Fibroblast of skin of right biceps (primary cell): ENCODE measurements around the gene CAMTA1.

Experiments
- DNase-seq: peaks from one replicate; pipeline ENCODE4 v3.0.0-alpha.2; 2013

Gene CAMTA1

DNA sequence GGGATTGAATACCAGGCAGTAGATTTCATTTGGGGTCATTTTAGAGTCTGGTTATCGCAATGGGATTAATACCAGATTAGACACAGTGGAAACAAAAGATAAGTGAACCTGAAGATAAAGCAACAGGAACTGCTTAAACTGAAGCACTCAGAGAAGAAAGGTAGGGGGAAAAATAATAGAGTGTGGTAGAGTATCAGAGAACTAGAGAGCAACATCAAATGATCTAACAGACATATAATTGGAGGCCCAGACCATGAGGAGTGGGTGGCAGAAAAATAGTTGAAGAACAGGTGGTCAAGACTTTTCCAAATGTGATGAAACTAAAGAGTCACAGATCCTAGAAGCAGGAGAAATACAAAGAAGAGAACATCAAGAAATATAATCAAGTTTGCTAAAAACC lies 484.3 kb downstream of the CAMTA1 start:
- DNase-seq = no peak

DNA sequence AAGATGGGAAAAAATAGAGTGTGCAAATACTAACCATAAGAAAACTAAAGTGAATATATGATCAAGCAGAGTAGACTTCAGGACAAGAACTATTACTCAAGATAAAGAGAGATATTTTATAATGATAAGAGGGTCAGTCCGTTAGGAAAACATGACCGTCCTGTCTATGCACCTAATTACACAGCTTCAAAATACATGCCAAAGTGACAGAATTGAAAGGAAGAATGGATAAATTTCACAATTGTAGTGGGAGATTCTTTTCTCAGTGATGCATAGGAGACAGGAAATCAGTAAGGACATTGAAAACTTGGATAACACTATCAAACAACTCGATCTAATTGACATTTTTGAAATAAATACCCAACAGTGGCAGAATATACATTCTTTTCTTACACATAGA lies 489.0 kb downstream of the CAMTA1 start:
- no peak for DNase-seq

DNA sequence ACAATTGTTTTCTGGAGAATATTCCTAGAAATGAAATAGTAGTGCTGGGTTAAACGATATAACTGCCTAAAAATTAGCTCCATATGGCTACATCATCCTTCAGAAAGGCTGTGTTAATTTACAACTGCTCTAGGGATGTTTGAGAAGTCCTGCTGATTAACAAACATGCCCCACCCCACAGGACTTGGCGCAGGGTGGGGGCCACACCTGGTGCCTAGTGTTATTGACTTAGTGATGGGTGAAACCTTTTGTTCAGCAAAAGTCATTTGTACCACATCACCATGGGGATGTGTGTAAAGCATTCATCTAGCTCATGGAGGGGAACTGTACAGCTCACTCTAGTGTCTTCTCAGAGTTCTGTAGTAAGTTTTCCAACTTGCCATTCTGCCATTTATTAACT lies 492.8 kb downstream of the CAMTA1 start:
- DNase-seq = no peak

DNA sequence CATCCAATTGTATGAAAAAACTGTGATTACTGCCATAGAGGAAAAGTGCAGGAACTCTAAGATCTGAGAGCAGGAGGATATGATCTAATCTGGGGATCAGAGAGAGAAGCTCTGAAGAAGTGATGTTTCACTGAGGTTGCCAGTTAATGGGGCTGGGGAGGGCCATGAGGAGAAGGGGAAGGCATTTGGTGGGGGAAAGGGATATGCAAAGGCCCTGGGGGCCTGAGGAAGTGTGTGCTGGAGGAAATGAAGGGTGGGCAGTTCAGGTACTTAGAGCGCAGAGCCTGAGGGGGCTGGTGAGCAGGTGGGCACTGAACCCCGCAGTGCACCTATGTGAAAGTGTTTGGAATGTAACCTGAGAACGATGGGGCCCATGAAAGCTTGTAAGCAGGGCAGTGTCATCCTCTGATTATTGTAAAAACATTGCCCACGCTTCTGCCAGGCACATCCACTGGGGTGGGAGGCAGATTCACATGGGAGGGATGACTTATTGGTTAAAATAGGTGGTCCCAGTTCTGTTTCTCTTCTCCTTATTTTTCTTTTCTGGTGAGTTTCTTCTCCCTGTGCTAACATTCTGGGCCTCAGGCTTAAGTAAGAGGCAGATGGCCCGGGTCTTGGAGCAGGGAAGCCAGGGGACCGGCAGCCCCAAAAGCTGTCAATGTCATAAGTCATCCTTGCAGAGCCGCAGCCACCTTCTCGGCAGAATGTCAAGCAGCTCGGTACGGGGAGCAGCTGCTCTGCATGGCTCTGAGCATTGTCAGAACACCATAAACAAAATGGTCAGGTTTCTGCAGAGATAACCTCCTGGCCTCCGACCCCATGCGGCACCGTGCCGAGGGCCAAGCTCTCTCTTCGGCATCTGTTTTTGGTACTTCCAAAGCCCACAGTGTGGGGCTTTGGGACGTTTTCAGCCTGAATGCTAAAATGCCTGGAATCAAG lies 493.8 kb downstream of the CAMTA1 start:
- no peak for DNase-seq

DNA sequence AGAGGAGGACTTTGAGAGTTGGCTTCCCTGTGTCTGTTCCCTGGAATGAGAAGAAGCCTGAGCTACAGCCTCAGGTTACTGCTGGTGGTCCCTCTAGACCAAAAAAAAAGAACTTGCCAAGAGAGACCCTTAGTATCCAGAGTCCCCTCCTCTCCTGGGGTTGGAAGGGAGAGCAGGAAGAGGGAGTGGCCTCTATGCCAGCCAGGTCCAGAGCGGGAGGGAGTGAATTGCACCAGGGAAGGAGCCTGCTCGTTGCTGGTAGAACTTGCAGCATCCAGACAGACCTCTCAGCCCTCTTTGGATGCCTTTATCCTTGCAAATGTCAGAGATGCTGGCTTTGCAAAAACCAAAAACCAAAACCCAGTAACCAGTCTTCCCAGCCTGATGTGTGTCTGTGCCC lies 494.5 kb downstream of the CAMTA1 start:
- DNase-seq = no peak

DNA sequence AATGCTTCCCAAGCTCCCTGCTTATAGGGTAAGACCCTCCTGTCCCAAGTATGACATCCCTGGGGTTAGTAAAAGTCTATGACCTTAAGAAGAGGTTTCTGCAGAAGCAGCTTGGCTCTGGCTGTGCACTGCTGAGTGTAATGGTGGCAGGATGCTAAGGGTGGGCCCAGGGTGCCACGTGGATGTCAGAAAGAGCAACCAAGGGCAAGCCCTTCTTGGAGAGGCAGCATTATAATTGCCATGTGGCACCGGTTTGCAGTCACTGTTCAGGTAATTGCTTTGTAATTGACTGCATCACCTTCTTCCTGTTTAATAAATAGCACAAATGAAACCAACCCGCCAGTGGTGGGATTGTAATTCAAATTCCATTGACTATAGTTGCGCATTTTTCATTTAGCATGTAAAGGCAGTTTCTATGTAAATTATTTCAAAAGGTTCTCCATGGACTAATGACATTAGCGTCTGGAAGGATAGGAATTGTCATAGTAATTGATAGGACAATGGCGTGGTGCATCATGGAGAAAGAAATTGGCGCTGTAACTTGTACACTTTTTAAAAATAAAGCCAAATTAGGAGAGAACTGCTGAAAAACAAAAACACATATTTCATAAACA lies 495.2 kb downstream of the CAMTA1 start:
- DNase-seq = no peak

DNA sequence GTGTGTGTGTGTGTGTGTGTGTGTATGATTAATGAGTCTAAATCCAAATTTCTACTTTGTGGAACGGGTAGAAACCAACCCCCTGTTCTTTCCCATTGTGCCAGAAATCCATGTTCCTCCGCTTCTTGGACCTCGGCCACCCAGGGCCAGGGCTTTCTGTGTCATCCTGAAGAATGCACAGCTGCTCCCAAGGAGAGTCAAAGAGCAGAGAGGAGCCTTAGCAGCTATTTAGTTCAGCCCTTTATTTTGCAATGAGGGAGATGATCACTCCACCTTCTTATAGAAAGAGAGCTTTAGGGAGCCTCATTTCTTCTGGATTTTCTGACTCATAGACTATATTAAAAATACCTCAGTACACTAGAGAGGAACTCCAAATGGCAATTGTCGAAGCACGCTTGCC lies 496.6 kb downstream of the CAMTA1 start:
- peak; percentile 89 for DNase-seq

DNA sequence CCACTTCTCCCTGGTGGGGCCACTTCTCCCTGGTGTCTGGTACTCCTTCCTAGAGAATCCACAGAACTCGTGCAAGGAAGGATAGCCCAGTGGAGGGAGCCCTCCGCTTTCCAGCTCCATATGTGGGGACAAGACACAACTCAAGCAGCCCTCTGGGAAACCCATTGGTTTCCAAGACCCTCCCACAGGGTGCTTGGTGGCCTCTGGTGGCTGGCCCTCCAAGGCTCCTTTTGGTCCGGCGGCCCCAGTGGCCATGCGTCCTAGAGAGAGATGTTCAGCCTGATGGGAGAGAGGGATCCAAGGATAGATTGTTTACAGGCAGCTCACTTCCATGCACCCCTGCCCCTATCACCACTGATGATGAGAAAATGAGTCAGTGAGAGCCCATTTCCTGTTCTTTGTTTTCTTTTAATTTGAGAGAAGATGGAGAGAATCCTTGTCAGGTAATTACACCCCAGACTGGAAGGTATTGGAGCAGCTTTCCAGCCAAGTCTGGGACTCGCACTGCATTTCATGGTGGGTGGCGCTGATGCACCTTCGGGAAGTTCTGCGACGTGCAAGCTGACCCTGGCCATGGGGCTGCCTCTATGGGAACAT lies 499.7 kb downstream of the CAMTA1 start:
- DNase-seq = peak; percentile 67

DNA sequence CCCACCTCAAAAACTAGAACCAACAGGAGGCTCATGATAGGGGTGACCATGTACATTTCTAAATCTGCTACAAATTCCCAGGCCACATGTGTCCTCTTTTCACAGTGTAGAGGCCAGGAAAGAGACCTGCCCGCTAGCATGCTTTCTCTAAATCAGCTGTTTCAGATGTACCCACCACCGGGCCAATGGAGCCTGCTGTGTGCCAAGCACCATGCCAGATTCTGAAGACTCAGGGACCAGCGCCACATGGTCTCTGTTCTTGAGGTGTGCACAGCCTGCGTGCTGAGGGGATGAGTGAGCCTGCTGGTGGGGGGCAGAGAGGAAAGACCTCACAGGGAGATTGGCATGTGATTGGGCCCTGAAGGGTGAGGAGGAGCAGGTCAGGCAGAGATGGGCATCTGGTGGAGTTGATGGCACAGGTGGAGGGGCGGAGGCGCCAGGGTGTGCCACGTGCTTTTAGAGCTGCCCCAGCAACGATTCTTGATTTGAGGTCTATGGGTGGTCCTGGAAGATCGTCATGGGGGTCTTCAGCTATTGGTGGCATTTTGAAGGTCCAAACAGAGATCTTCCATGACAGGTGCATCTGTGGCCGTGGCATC lies 500.7 kb downstream of the CAMTA1 start:
- no peak for DNase-seq

DNA sequence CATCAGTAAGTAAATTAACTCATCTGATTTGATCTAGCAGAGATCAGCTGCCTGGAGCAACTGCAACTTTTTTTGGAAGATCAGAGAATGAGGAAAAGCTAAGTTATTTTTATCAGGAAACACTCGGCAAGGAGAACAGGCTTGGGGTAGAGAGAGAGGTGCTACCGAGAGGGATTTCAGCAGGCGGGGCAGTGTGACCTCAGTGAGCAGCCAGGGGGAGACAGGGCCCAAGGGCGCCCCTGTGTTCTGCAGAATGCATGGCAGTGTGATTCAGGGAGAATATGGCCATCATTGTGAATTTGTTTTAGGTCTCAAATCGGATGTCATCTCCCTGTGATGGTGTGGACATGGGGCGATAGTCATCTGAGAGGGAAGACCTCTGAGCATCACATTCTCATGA lies 501.8 kb downstream of the CAMTA1 start:
- no peak for DNase-seq

DNA sequence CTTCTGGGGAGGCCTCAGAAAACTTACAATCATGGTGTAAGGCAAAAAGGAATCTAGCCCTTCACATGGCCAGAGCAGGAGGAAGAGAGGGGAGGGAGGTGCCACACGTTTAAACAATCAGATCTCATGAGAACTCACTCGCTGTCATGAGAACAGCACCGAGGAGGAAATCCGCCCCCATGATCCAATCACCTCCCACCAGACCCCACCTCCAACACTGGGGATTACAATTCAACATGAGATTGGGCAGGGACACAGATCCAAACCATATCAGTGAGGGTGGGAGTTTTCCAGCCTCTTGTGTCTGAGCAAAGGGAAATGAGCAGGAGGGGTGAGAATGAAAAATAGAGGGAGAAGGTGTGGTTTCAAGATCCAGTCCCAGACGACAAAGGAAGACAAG lies 503.7 kb downstream of the CAMTA1 start:
- DNase-seq = no peak

DNA sequence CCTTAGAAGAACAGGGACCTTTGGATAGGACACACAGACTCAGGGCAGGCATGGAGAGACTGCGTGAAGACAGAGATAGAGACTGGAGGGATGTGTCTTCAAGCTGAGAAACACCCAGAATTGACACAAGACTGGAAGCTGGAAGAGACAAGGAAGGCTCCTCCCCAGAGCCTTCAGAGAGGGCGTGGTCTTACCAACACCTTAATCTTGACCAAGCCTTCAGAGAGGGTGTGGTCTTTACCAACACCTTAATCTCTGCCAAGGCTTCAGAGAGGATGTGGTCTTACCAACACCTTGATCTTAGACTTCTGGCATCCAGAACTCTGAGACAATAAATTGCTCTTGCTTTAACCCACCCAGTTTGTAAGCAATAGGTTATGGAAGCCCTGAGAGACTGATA lies 504.4 kb downstream of the CAMTA1 start:
- no peak for DNase-seq

DNA sequence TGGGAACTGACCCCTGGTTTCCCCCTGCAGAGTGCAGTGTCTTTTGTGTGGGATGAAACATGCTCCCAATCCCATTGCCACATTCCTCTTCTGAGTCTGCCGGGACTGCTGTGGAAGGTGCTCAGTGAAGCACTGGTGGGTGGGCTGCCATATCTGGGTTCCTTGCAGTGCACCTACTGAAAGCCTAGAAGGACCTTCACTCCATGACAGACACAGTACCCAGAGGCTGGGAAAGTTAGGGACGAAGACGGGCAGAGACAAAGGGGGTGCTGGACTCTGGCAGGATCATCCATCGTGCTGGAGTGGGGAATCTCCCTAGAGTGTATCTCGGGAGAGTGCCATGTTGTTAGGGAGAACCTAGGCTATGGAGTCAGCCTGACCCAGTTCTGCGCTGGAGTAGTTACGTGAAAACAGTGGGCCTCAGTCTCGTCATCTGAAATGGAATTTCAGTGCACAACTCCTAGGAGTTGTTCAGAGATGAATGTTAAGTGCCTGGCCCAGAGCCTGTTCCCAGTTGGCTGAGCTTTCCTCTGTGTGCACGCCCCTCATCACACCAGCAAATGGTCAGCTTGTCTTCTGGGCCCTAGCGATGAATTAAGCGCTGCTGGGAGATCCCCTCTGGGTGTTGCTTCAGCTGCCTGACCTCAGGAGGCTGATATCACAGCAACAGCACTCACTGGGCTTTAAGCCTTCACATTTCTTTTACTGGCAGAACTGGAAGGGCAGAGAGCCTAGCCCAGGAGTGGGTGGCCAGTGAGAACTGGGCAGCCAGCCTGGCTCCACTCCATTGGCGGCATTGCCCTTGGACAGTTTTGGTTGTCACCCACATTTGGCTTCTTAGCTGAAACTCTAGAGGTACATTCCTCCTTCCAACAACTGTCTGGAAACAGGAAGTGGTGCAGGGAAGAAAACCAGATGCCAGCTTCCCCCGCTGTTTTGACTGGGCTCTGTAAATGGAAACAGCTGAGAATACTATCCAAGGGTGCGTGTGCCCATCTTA lies 506.0 kb downstream of the CAMTA1 start:
- peak; percentile 58 for DNase-seq

DNA sequence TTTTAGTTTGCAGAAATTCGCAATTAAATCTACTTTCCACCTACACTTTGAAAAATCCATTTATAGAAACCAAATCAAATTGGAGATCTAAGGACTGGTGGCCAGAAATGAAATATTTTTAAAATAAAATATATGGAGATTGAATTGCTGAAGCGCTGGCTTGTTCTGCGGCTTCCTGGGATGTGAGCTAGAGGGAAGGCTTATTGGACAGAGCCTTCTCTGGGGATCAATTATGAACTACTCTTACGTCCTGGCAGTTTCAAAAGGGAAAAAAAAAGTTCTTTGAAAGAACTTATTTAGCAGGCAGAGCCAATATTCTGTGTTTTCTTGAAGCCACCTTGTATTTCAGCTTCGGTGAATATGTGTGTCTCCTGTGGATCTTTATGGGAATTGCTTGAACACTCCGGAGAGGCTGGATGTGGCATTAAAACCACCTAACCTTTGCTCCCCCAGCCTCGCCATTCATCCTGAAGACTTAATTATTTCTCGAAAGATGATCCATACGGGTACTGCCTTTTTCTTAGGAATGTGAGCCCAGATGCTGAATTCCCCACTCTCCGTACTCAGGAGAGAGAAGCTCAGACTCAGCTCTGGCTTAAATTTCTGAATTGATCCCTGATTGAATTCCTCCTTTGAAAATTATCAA lies 506.9 kb downstream of the CAMTA1 start:
- DNase-seq = no peak

DNA sequence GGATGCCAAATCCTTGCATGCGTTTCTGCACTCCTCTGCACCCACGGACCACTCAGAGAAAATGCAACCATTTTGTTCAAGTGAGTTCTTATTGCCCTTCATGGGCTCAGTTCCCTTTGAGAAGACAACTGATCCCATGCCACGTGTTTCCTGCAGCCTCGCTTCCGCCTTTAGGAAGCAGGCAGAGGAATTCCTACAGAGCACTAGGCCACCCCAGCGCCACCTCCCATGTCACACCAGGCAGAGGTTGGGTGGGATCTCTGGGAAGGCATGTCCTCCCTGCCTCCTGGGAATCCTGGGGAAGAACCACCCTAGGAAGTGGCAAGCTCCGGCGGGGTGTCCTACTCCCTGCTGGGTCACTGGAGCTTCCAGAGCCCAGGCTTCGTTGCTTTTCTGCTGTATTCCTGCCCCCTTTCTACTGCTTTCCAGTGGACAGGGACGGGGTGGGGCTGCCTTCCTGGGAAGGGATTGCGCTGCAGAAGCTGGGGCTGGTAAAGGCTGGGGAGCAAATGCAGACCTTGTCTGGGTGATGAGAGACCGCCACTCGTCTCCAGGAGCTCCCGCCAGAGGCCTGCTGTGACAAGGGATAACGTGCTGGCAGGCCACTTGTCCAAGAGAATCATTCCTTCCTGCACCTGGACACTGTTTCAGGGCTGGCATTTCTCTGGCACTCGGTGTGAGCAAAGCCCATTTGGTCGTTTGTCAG lies 507.6 kb downstream of the CAMTA1 start:
- no peak for DNase-seq

DNA sequence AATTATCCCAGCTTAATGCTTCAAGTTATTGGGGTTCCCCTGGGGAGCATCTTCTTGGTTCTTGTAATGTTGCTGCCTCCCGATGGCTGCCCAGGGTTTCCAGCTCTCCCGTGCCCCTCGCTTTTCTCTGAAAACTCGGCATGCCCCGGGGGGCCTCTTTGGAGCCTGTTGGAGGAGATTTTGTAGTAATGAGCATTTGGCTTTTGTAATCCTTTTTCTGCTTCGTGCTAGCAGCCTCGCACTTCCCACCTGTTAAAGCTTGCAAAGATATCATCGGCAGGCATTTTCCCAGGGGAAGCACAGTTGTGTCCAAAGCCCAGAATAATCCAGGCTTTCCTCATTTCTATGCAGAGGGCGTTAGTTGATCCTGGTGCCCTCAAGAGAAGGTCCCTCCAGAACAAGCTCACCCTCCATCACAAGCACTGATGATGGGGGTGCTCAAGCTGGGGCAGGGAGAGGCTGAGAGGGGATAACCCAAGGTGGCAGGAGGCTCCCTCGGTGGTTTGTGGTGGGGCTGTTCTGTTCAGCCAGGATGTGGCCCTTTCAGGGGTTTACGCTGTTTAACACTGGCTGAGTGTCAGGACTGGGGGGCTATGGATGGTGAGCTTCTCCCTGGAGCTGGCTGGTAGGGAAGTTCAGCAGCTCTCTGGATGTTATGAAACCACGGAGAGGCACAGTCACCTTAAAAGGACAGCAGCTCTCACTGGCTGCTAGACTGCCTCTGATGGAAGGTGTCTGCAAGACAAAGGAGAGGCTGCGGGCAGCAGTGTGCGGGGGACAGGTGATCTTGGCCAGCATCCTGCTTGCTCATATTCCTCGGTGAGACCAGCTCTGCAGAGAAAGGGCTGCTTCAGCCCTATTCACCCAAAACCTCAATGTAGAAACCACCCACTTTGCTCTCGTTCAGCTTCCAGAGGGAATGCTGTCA lies 508.7 kb downstream of the CAMTA1 start:
- DNase-seq = no peak

DNA sequence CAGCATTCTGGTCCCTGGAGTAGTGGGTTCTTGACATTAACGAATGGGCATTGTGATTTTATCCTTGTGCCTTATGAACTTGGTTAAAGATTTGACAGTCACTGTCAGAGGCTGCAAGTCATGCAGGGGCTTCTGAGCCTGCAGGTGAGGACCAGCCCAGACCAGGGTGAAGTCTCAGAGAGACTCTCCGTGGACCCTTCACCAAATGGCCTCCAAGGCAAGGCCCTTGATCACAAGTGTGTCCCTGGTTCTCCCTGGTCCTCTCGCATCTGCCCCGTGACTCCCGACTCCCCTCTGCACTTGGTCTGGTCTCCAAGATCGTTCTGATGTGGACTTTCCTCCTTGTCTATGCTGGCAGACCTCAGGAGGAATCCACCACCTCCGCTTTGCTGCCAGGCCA lies 509.4 kb downstream of the CAMTA1 start:
- no peak for DNase-seq

DNA sequence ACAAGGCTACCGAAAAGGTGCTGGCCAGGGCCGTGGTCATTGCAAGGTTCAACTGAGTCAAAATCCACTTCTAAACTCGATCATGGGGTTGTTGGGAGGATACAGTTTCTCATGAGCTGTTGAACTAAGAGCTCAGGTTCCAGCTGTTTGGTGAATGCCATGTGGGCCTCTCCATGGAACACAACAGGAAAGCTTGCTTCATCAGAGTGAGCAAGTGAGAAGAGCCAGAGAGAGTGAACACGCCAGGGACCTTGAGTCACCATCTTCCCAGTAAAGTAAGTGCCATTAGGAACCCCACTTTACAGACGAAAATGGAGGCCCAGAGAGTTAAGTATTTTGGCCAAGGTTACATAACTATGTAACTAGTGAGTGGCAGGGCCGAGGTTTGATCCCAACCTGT lies 510.7 kb downstream of the CAMTA1 start:
- DNase-seq = no peak

DNA sequence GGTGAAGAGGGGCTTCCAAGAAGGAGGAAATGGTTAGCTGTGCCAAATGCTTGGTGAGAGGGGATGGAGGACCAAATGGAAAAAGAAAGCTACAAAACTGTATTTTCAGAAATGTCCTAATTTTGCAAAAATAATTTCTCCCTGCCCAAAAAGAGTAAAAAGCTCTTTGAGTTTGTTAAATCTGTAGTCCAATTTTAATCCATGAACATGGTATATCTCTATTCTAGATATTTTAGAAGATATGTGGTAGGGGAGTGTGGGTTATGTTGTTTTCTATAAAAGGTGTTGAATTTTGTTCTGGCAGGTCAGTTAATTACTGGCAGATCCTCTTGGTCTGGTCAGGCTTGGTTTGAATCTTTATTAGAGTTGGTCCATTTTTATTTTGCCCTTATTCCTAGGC lies 511.7 kb downstream of the CAMTA1 start:
- DNase-seq = no peak

DNA sequence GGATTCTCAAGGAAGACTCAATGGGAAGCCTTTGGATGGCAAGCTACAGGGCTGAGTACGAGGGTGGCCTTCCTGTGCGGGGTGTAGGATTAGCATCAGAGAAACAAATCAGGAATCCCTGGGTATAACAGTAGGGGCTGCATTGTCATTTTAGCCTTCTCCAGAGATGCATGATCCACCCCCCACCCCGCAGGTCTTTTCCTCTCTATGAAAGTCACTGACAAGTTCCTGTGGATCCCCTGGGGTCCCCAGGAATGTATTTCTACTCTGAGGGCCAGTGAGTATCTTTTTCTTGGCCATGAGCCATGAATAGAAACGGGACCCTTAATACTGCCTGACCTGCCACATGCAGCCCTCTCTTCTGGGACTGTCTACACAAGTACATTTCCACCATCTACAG lies 512.9 kb downstream of the CAMTA1 start:
- peak; percentile 52 for DNase-seq
